CD4-positive, alpha-beta T cell treated with Interleukin-4 for 1 hour (primary cell): ENCODE data around the gene PHF10.

Experiments used
- DNase-seq, 2 donors: peaks; one replicate each; pipeline ENCODE4 v3.0.0-alpha.2; 2020 to 2022

Gene PHF10

GRCh38 chr6:169722362-169723199 lies 1.7 kb downstream of the PHF10 start:
- DNase-seq, result peak; percentile 30 to 50

GRCh38 chr6:169720207-169720855 lies 4.0 kb downstream of the PHF10 start:
- DNase-seq, result peak in 1 of 2 donors; percentile 22

GRCh38 chr6:169719117-169719516 lies 5.2 kb downstream of the PHF10 start:
- DNase-seq, result no peak

GRCh38 chr6:169714595-169714994 lies 9.7 kb downstream of the PHF10 start:
- DNase-seq, result no peak

GRCh38 chr6:169714178-169714577 lies 10.1 kb downstream of the PHF10 start:
- no peak for DNase-seq

- no peak for DNase-seq
These were observed 14.3 kb downstream of the PHF10 start for GRCh38 chr6:169710009-169710408.

GRCh38 chr6:169709293-169709692 lies 15.0 kb downstream of the PHF10 start:
- no peak for DNase-seq

- no peak for DNase-seq
These were observed 16.5 kb downstream of the PHF10 start for GRCh38 chr6:169707772-169708171.

GRCh38 chr6:169702840-169703246 lies 21.5 kb downstream of the PHF10 start:
- no peak for DNase-seq

- peak; percentile 97 for DNase-seq
These were observed 22.1 kb downstream of the PHF10 start, which contains the start of the genes C6orf120 and WDR27 for GRCh38 chr6:169701954-169702839. Gene C6orf120, plus strand, starts transcription at chr6:169702126. Its CDS starts 334 bp downstream, at chr6:169702460. Gene WDR27, minus strand, starts transcription at chr6:169702029. Its CDS starts 13,024 bp downstream, at chr6:169689005.

GRCh38 chr6:169701311-169701953 lies 22.9 kb downstream of the PHF10 start:
- DNase-seq, result no peak

GRCh38 chr6:169700296-169700695 lies 24.0 kb downstream of the PHF10 start:
- DNase-seq, result no peak

GRCh38 chr6:169697115-169697514 lies 27.2 kb downstream of the PHF10 start:
- peak in 1 of 2 donors; percentile 6 for DNase-seq

- no peak for DNase-seq
These were observed 29.2 kb downstream of the PHF10 start for GRCh38 chr6:169695131-169695530.

- no peak for DNase-seq
These were observed 31.8 kb downstream of the PHF10 start for GRCh38 chr6:169692516-169692915.

- no peak for DNase-seq
These were observed 33.0 kb downstream of the PHF10 start for GRCh38 chr6:169691260-169691659.

- no peak for DNase-seq
These were observed 35.0 kb downstream of the PHF10 start for GRCh38 chr6:169689287-169689686.

GRCh38 chr6:169685860-169686259 lies 38.4 kb downstream of the PHF10 start:
- DNase-seq, result no peak

GRCh38 chr6:169684056-169684455 lies 40.2 kb downstream of the PHF10 start:
- DNase-seq, result no peak

GRCh38 chr6:169678342-169678741 lies 46.0 kb downstream of the PHF10 start:
- no peak for DNase-seq

- DNase-seq, result no peak
These were observed 47.2 kb downstream of the PHF10 start for GRCh38 chr6:169677096-169677495.

GRCh38 chr6:169675011-169675410 lies 49.3 kb downstream of the PHF10 start:
- DNase-seq, result no peak

- DNase-seq, result no peak
These were observed 52.7 kb downstream of the PHF10 start for GRCh38 chr6:169671563-169671962.
